Measurements from ENCODE around the gene SLC25A31.

DNA sequence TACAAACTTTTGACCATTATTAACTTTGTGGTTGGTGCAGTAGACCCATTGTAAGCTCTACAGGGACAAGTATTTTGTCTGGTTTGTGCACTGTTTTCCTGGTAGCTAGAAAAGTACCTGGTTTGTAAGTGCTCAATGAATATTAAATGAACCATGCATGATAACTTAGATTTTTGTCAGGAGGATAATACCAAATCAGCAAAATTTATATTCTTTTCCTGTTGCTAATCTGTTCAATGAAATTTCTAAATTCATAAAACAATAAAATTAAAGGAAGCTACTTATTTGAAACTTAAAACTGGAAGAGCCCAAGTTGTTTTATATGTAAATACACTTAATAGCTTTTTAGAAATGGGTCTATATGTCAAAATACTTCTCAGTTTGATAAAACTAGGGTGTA, 69.5 kb downstream of the SLC25A31 start:
- no peak for TF ChIP-seq POLR2A (IDR thresholded peaks at IDR 0.05)
- TF ChIP-seq, protein P1, sequence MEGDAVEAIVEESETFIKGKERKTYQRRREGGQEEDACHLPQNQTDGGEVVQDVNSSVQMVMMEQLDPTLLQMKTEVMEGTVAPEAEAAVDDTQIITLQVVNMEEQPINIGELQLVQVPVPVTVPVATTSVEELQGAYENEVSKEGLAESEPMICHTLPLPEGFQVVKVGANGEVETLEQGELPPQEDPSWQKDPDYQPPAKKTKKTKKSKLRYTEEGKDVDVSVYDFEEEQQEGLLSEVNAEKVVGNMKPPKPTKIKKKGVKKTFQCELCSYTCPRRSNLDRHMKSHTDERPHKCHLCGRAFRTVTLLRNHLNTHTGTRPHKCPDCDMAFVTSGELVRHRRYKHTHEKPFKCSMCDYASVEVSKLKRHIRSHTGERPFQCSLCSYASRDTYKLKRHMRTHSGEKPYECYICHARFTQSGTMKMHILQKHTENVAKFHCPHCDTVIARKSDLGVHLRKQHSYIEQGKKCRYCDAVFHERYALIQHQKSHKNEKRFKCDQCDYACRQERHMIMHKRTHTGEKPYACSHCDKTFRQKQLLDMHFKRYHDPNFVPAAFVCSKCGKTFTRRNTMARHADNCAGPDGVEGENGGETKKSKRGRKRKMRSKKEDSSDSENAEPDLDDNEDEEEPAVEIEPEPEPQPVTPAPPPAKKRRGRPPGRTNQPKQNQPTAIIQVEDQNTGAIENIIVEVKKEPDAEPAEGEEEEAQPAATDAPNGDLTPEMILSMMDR (IDR thresholded peaks at IDR 0.05): no peak
- no peak for TF ChIP-seq POLR2AphosphoS5 (IDR thresholded peaks at IDR 0.05)
- no peak for TF ChIP-seq EP300 (IDR thresholded peaks at IDR 0.05; ENCODE audit: low read depth)
